Smooth muscle cell of the brain vasculature (primary cell): Measurements from ENCODE around the gene SIT1.

Experiments used
- DNase-seq: peaks from one replicate; pipeline ENCODE4 v3.0.0-alpha.2; 2012; ENCODE audit warnings: low read depth, low spot score

The SIT1 gene

GRCh38 chr9:35650341-35651158 is at the start of gene SIT1:
Gene SIT1 (minus strand): TSS chr9:35650931. CDS start chr9:35650853, 78 bp downstream.
- no peak for DNase-seq

- no peak for DNase-seq
These were observed 49.3 kb upstream of the SIT1 start for GRCh38 chr9:35700031-35700430.

GRCh38 chr9:35698231-35698630 is 47.5 kb upstream of the SIT1 start:
- no peak for DNase-seq

GRCh38 chr9:35697486-35697885 is 46.8 kb upstream of the SIT1 start:
- no peak for DNase-seq

- no peak for DNase-seq
These were observed 45.9 kb upstream of the SIT1 start for GRCh38 chr9:35696520-35697215.

GRCh38 chr9:35695943-35696401 is 45.2 kb upstream of the SIT1 start:
- no peak for DNase-seq

- no peak for DNase-seq
These were observed 41.1 kb upstream of the SIT1 start for GRCh38 chr9:35691757-35692301.

- no peak for DNase-seq
These were observed 40.6 kb upstream of the SIT1 start for GRCh38 chr9:35691334-35691650.

- no peak for DNase-seq
These were observed 40.0 kb upstream of the SIT1 start for GRCh38 chr9:35690614-35691333.

- no peak for DNase-seq
These were observed 39.5 kb upstream of the SIT1 start for GRCh38 chr9:35690294-35690613.

GRCh38 chr9:35689542-35690293 is 39.0 kb upstream of the SIT1 start, which contains the start of gene TPM2:
Gene TPM2 (minus strand): TSS chr9:35689925. CDS start chr9:35689817, 108 bp downstream.
- DNase-seq: no peak

- no peak for DNase-seq
These were observed 38.1 kb upstream of the SIT1 start for GRCh38 chr9:35688558-35689541.

GRCh38 chr9:35687972-35688557 is 37.3 kb upstream of the SIT1 start:
- no peak for DNase-seq

- no peak for DNase-seq
These were observed 36.6 kb upstream of the SIT1 start for GRCh38 chr9:35687306-35687705.

- DNase-seq: peak; percentile 72
These were observed 35.8 kb upstream of the SIT1 start for GRCh38 chr9:35686222-35687203.

- no peak for DNase-seq
These were observed 34.8 kb upstream of the SIT1 start for GRCh38 chr9:35685506-35685905.

GRCh38 chr9:35684921-35685320 is 34.2 kb upstream of the SIT1 start:
- DNase-seq: no peak

- no peak for DNase-seq
These were observed 32.6 kb upstream of the SIT1 start for GRCh38 chr9:35683323-35683722.
